ENCODE measurements around the gene DPP10.
A peak's percentile ranks its signal among the peaks of the same experiment; 100 is the strongest.

DPP10 gene

DNA sequence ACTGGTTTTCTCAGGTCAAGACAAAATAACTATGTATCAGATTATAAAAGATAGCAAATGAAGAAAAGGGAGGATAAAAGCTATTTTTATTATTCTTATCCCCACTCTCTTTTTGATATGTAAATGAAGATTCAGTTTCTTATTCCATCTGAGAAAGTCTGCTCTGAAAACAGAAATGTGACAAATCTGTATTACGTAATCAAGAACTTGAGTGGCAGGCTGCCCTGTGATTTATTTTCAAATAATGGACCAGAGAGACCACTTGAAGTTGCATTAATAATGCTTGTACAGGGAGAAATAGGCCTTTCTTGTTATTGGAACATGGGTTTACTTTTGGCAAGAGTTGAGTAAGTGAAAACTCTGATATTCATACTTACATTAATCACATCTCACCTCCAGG, 727.4 kb downstream of the DPP10 start:
- no peak overlapping the region for H2AK5ac ChIP-seq (ENCODE audit: low read length)
- no peak overlapping the region for H3K18ac ChIP-seq (ENCODE audit: low read length)
- H3K36me3 ChIP-seq (ENCODE audit: control insufficient read depth in 1 of 2, insufficient read depth in 2 of 2, low read length in 2 of 2): no peaks in the 10 kb centered on the region
- H3K4me3 ChIP-seq (ENCODE audit: low read depth, low read length): no peak overlapping the region
- no peaks in the 10 kb centered on the region for H3K79me2 ChIP-seq (ENCODE audit: control insufficient read depth, insufficient read depth, low read length, poor library complexity)
- H2AFZ ChIP-seq (ENCODE audit: insufficient read depth, low read length, poor library complexity): no peak overlapping the region
- H2BK5ac ChIP-seq (ENCODE audit: low read depth, low read length, poor library complexity): no peak overlapping the region
- H3K9me3 ChIP-seq (ENCODE audit: insufficient read depth, low read depth, low read length): no peaks in the 10 kb centered on the region
- H2BK120ac ChIP-seq (ENCODE audit: insufficient read depth, low read length, poor library complexity): no peak overlapping the region
- no peak overlapping the region for H2BK12ac ChIP-seq (ENCODE audit: low read length)
- no peak for DNase-seq
- H4K8ac ChIP-seq (ENCODE audit: low read depth, low read length): no peak overlapping the region
- no peak overlapping the region for H3K14ac ChIP-seq (ENCODE audit: low read length)
- H4K91ac ChIP-seq (ENCODE audit: low read depth, low read length): no peak overlapping the region
- H3K27me3 ChIP-seq (ENCODE audit: insufficient read depth, low read length): no peaks in the 10 kb centered on the region
- H3K79me1 ChIP-seq (ENCODE audit: low read length): no peaks in the 10 kb centered on the region
- no peak overlapping the region for H3K9ac ChIP-seq (ENCODE audit: low read length)
- no peaks in the 10 kb centered on the region for H3K4me1 ChIP-seq (ENCODE audit: control insufficient read depth in 1 of 2, insufficient read depth in 2 of 2, low read length in 2 of 2)
- no peak overlapping the region for H3K23ac ChIP-seq (ENCODE audit: low read length)
- WGBS (ENCODE audit: extremely low coverage, insufficient coverage, insufficient read length): no CpG with 5 or more reads among the region's 1 CpG
- no peak overlapping the region for H3K4ac ChIP-seq (ENCODE audit: low read depth, low read length)
- no peak overlapping the region for H3K4me2 ChIP-seq (ENCODE audit: low read length)
- no peak overlapping the region for H4K12ac ChIP-seq (ENCODE audit: low read depth, low read length)
- no peak overlapping the region for H3K27ac ChIP-seq (ENCODE audit: low read depth, low read length)

DNA sequence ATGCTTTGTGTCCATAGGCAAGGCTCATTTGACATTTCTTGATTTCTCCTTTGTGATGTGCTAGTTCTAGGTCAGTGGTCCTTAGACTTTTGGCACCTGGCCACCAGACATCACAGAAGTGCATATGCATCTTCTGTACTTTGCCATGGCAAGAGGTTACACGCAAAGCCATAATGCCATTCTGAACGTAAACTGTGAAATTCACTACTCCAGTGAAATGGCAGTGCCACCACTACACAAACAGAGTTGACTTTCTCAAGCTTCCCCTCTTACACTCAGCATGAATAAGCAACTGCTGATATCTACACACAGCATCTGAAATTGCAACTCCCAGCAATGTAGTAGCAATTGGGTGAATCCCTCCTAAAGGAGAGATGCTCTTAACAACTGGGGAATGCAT, 729.3 kb downstream of the DPP10 start:
- Histone ChIP-seq H3K4me3 (ENCODE audit: low read depth, low read length) (no peak overlapping the region), H3K9ac (ENCODE audit: low read length) (no peak overlapping the region), H3K4me1 (ENCODE audit: control insufficient read depth in 1 of 2, insufficient read depth in 2 of 2, low read length in 2 of 2) (no peaks in the 10 kb centered on the region), H3K23ac (ENCODE audit: low read length) (no peak overlapping the region), H3K27ac (ENCODE audit: low read depth, low read length) (no peak overlapping the region), H2BK12ac (ENCODE audit: low read length) (no peak overlapping the region), H3K9me3 (ENCODE audit: insufficient read depth, low read depth, low read length) (no peaks in the 10 kb centered on the region), H4K8ac (ENCODE audit: low read depth, low read length) (no peak overlapping the region), H4K91ac (ENCODE audit: low read depth, low read length) (no peak overlapping the region), H3K27me3 (ENCODE audit: insufficient read depth, low read length) (no peaks in the 10 kb centered on the region), H3K14ac (ENCODE audit: low read length) (no peak overlapping the region), H2BK5ac (ENCODE audit: low read depth, low read length, poor library complexity) (no peak overlapping the region), H3K4me2 (ENCODE audit: low read length) (no peak overlapping the region), H3K36me3 (ENCODE audit: control insufficient read depth in 1 of 2, insufficient read depth in 2 of 2, low read length in 2 of 2) (no peaks in the 10 kb centered on the region), H3K79me1 (ENCODE audit: low read length) (no peaks in the 10 kb centered on the region), H3K18ac (ENCODE audit: low read length) (no peak overlapping the region), H2AK5ac (ENCODE audit: low read length) (no peak overlapping the region), H2BK120ac (ENCODE audit: insufficient read depth, low read length, poor library complexity) (no peak overlapping the region), H2AFZ (ENCODE audit: insufficient read depth, low read length, poor library complexity) (no peak overlapping the region), H3K4ac (ENCODE audit: low read depth, low read length) (no peak overlapping the region), H4K12ac (ENCODE audit: low read depth, low read length) (no peak overlapping the region), H3K79me2 (ENCODE audit: control insufficient read depth, insufficient read depth, low read length, poor library complexity) (no peaks in the 10 kb centered on the region)
- no CpG with 5 or more reads among the region's 2 CpGs for WGBS (ENCODE audit: extremely low coverage, insufficient coverage, insufficient read length)
- DNase-seq: no peak

DNA sequence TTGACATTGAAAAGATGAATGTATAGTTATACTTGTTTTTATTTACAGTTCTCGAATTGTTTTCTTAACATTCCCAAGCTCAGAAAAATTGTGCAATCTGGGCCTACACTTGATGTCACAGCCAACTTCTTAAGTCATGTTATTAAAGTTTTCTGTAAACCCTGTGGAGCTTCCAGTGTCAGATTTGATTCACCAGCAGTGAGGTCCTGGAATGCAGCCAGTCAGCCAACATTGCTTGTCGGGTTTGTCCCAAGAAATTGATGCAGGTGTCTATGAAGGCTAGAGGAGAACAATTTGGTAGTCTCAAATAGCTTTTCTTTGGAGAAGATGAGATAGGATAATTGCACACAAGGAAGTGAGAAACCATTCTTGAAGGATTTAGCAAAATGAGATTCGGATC, 732.2 kb downstream of the DPP10 start:
- H3K4me3 ChIP-seq (ENCODE audit: low read depth, low read length): no peak overlapping the region
- H3K23ac ChIP-seq (ENCODE audit: low read length): no peak overlapping the region
- H2BK12ac ChIP-seq (ENCODE audit: low read length): no peak overlapping the region
- H2BK120ac ChIP-seq (ENCODE audit: insufficient read depth, low read length, poor library complexity): no peak overlapping the region
- H3K4ac ChIP-seq (ENCODE audit: low read depth, low read length): no peak overlapping the region
- no peaks in the 10 kb centered on the region for H3K27me3 ChIP-seq (ENCODE audit: insufficient read depth, low read length)
- H4K8ac ChIP-seq (ENCODE audit: low read depth, low read length): no peak overlapping the region
- DNase-seq: peak; percentile 20 to 49
- no peaks in the 10 kb centered on the region for H3K9me3 ChIP-seq (ENCODE audit: insufficient read depth, low read depth, low read length)
- H3K4me2 ChIP-seq (ENCODE audit: low read length): no peak overlapping the region
- no peak overlapping the region for H3K27ac ChIP-seq (ENCODE audit: low read depth, low read length)
- H3K18ac ChIP-seq (ENCODE audit: low read length): no peak overlapping the region
- H2BK5ac ChIP-seq (ENCODE audit: low read depth, low read length, poor library complexity): no peak overlapping the region
- H4K91ac ChIP-seq (ENCODE audit: low read depth, low read length): no peak overlapping the region
- H3K79me1 ChIP-seq (ENCODE audit: low read length): no peaks in the 10 kb centered on the region
- H2AK5ac ChIP-seq (ENCODE audit: low read length): no peak overlapping the region
- WGBS (ENCODE audit: extremely low coverage, insufficient coverage, insufficient read length): no CpG with 5 or more reads among the region's 3 CpGs
- no peaks in the 10 kb centered on the region for H3K79me2 ChIP-seq (ENCODE audit: control insufficient read depth, insufficient read depth, low read length, poor library complexity)
- no peaks in the 10 kb centered on the region for H3K36me3 ChIP-seq (ENCODE audit: control insufficient read depth in 1 of 2, insufficient read depth in 2 of 2, low read length in 2 of 2)
- H3K4me1 ChIP-seq (ENCODE audit: control insufficient read depth in 1 of 2, insufficient read depth in 2 of 2, low read length in 2 of 2): no peaks in the 10 kb centered on the region
- no peak overlapping the region for H3K9ac ChIP-seq (ENCODE audit: low read length)
- no peak overlapping the region for H2AFZ ChIP-seq (ENCODE audit: insufficient read depth, low read length, poor library complexity)
- no peak overlapping the region for H4K12ac ChIP-seq (ENCODE audit: low read depth, low read length)
- H3K14ac ChIP-seq (ENCODE audit: low read length): no peak overlapping the region

DNA sequence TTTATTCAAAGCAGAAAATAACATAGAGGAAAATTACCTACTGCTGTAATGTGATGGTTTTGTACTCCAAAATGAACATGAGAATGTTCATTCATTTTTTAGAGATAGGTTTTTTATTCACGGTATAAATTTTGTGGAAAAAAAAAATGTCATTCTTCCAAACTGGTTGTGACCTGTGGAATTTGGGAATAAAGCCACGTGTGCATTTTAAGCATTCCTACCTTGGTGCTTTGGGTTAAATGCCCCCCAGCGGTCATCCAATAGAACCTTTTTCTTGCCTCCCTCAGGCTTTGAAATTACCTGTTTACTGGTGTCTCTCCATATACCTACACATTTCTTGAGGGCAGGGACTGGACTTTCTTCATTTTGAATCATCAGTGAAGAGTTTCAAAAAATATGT, 740.7 kb downstream of the DPP10 start:
- H4K8ac ChIP-seq (ENCODE audit: low read depth, low read length): no peak overlapping the region
- no peak overlapping the region for H3K27ac ChIP-seq (ENCODE audit: low read depth, low read length)
- H3K4me1 ChIP-seq (ENCODE audit: control insufficient read depth in 1 of 2, insufficient read depth in 2 of 2, low read length in 2 of 2): peaks cover 0 to 2% of the 10 kb centered on the region in 2 experiments
- H3K4me2 ChIP-seq (ENCODE audit: low read length): no peak overlapping the region
- no peaks in the 10 kb centered on the region for H3K36me3 ChIP-seq (ENCODE audit: control insufficient read depth in 1 of 2, insufficient read depth in 2 of 2, low read length in 2 of 2)
- H3K79me2 ChIP-seq (ENCODE audit: control insufficient read depth, insufficient read depth, low read length, poor library complexity): no peaks in the 10 kb centered on the region
- H3K18ac ChIP-seq (ENCODE audit: low read length): no peak overlapping the region
- H4K12ac ChIP-seq (ENCODE audit: low read depth, low read length): no peak overlapping the region
- no peak overlapping the region for H2BK120ac ChIP-seq (ENCODE audit: insufficient read depth, low read length, poor library complexity)
- H2BK5ac ChIP-seq (ENCODE audit: low read depth, low read length, poor library complexity): no peak overlapping the region
- no peak overlapping the region for H3K4ac ChIP-seq (ENCODE audit: low read depth, low read length)
- no peak overlapping the region for H3K14ac ChIP-seq (ENCODE audit: low read length)
- H3K9me3 ChIP-seq (ENCODE audit: insufficient read depth, low read depth, low read length): peaks cover 2% of the 10 kb centered on the region
- H2BK12ac ChIP-seq (ENCODE audit: low read length): no peak overlapping the region
- no peak for DNase-seq
- H2AK5ac ChIP-seq (ENCODE audit: low read length): no peak overlapping the region
- no peak overlapping the region for H4K91ac ChIP-seq (ENCODE audit: low read depth, low read length)
- no CpG with 5 or more reads among the region's 3 CpGs for WGBS (ENCODE audit: extremely low coverage, insufficient coverage, insufficient read length)
- H3K23ac ChIP-seq (ENCODE audit: low read length): no peak overlapping the region
- no peaks in the 10 kb centered on the region for H3K27me3 ChIP-seq (ENCODE audit: insufficient read depth, low read length)
- H2AFZ ChIP-seq (ENCODE audit: insufficient read depth, low read length, poor library complexity): no peak overlapping the region
- no peaks in the 10 kb centered on the region for H3K79me1 ChIP-seq (ENCODE audit: low read length)
- no peak overlapping the region for H3K4me3 ChIP-seq (ENCODE audit: low read depth, low read length)
- H3K9ac ChIP-seq (ENCODE audit: low read length): no peak overlapping the region
